ENCODE measurements around the gene NR1D2.

- TF ChIP-seq CTCF (IDR thresholded peaks at IDR 0.05) (no peak), EZH2 (IDR thresholded peaks at IDR 0.05; ENCODE audit: borderline replicate concordance, insufficient read depth, low read depth, low read length, poor library complexity, severe bottlenecking) (no peak)
Observed at GRCh38 chr3:23942546-23942945, 2.5 kb upstream of the NR1D2 start.
